ENCODE data around the gene HSD17B13.
"Not testable (repeated sequence)": the region's sequence is repeated elsewhere in the genome, so short reads cannot be mapped to it uniquely, and the experiment has no call there.

HSD17B13 gene, protein sequence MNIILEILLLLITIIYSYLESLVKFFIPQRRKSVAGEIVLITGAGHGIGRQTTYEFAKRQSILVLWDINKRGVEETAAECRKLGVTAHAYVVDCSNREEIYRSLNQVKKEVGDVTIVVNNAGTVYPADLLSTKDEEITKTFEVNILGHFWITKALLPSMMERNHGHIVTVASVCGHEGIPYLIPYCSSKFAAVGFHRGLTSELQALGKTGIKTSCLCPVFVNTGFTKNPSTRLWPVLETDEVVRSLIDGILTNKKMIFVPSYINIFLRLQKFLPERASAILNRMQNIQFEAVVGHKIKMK

DNA sequence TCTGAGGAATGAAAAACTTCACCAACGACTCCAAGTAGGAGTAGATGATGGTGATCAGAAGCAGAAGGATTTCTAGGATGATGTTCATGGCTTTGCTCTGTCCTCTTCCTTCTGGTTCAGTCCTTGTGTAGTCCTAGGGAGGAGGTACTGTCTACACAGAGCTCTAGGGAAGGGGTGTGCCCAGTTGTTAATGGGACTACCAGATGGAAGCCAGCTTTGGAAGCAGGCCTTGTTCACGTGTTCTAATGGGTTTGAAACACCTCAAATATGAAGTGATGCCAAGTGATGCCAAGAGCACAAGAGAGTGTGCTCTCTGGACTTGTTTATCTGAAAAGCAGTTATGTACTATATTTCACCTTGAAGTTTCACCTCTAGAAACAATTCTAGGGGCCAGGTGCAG lies at the start of gene HSD17B13:
Gene HSD17B13 (minus strand): TSS at position 129 of the 400 bp plus-strand sequence. CDS start 41 bp downstream, at position 88.
- no peak for DNase-seq

DNA sequence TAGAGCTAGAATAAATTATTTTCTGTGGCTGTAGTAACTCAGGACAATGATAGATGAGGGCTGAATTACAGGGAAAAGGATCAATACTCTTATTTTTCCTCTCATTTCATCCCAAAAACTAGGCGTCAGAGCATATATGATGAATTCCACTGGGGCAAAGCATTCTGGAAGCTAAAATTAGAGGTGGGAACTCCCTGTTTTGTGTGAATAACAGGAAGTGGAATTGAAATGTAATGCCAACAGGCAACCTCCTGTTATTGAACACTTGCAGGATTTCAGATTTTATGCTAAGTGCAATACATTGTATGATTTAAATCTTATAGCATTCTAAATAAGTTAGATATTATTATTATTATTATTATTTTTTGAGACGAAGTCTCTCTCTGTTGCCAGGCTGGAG lies 47.4 kb upstream of the HSD17B13 start:
- DNase-seq, result no peak

DNA sequence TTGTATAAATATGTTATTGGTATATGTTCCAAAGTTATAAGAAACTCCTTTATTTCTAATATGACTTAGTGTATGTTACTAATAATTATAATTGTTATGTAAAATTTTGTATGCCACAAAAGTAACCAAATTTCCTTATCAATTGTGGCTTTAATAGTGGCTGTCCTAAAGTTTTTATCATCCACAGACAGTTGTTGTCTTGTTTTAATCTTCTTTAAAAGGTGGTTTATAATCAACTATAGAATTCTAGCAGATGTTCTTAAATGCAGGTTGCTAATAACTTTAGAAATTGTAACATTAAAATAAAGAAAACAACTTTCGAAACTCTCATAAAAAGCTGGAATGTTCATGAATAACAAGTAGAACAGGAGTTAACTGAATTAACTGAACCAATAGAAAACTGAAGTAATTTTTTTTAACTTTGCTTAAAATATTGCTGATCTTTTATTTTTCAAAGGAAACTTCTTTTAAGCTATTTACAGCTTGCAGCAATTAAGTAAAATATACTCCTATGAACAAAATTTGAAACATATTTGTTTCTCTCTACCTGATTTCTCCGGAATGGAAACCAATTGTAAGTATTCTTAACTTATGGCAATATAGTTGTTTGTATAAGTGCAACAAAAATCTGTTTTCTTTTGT lies 44.0 kb upstream of the HSD17B13 start:
- DNase-seq, result no peak

DNA sequence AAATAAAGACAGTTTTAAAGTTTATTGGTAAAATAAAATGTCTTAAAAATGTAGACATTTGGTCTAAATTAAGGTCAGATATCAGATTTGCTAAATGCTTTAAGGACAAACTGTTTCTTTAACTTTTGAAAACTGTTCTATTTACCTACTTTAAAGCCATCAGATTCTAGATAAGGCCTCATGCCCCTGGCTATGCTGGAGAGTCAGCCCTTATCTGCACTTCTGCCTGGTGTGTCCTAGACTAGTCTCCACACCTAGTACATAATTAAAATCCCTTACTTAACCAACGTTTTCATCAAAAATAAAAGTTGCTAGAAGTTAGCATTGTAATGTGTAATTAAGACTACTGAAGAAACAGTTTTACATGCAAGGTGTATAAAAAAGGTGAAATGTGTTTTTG lies 42.7 kb upstream of the HSD17B13 start:
- DNase-seq, result no peak

DNA sequence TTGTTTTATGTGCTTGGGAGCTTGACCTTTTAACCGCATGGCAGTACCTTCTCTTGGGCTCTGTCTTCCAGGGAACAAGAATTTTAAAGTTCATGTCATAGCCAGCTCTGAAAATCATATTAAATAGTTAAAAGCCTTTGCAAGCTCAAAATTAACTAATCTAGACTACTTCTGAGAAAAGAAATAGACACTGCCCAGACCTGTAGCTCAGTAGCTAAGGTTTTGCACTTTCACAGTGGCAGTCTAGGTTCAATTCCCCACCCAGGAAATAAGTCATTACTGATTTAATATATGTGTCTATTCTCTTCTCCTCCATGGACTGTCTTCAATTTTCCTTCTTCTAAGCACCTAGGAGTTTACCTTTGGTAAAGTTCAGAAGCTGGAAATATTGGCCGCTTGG lies 40.9 kb upstream of the HSD17B13 start:
- DNase-seq, result no peak

DNA sequence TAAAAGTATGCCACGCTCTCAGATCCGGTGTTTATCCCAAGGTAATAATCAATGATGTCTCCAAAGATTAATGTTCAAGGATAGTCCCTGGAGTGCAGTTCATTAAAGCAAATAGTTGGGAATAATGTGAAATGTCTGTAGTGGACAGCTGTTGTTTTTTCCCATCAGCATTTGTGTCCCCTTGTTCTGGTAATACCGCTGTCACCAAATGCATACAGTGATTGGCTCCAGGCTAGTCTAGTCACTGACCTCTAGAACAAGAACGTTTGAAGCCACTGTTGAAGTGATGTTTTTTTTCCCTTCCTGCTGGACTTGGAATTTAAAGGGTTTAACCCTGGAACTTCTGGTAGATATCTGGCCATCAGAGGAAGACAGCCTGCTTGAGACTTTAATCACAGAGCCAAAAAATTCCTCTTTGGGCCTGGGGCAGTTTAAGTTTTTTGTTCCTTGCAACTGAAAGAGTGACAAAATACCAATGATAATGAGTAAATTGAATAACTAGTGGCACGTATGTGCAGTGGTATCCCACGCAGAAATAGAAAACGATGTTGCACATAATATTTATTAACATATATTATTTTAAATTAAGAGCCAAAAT lies 37.8 kb upstream of the HSD17B13 start:
- no peak for DNase-seq

DNA sequence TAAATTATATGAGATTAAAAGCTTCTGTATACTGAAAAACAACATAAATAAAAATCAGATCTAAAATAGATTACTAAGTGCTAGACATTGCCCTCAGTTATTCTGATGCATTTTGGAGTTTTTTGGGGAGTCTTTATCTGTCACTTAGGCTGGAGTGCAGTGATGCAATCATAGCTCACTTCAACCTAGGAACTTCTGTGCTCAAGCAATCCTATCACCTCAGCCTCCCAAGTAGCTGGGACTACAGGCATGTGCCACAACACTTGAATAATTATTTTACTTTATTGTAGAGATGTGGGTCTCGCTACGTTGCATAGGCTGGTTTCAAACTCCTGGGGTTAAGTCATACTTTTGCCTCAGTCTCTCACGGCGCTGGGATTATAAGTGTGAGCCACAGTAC lies 36.6 kb upstream of the HSD17B13 start:
- DNase-seq, result no peak

DNA sequence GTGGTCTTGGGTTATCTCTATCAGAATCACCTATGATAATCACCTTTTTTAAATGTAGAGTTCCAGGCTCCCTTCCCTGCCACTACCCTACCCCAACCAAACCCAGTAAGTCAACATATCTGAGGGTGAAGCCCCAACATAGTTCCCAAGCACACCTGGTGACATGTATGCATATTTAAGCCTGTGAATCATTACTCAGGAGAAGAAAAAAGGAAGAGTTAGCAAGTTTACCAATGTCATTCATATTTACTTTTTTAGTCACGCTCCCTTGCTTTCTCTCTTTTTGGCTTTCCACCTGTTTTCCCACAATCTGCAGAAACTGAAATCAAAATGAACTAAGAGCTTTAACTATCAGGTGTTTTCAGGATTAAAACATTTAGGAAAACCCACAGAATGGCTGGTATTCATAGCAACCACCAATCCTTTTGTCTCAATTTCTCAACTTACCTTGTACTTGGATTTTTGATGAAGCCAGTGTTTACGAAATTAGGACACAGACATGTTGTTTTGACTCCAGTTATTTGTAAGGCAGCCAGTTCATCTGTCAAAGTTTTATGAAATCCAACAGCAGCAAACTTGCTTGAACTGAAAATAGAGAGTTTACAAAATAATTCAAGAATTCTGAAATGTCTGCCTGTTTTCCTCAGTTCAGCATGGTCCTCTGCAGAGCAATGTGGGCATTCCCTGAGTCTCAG lies 34.3 kb upstream of the HSD17B13 start:
- no peak for DNase-seq

DNA sequence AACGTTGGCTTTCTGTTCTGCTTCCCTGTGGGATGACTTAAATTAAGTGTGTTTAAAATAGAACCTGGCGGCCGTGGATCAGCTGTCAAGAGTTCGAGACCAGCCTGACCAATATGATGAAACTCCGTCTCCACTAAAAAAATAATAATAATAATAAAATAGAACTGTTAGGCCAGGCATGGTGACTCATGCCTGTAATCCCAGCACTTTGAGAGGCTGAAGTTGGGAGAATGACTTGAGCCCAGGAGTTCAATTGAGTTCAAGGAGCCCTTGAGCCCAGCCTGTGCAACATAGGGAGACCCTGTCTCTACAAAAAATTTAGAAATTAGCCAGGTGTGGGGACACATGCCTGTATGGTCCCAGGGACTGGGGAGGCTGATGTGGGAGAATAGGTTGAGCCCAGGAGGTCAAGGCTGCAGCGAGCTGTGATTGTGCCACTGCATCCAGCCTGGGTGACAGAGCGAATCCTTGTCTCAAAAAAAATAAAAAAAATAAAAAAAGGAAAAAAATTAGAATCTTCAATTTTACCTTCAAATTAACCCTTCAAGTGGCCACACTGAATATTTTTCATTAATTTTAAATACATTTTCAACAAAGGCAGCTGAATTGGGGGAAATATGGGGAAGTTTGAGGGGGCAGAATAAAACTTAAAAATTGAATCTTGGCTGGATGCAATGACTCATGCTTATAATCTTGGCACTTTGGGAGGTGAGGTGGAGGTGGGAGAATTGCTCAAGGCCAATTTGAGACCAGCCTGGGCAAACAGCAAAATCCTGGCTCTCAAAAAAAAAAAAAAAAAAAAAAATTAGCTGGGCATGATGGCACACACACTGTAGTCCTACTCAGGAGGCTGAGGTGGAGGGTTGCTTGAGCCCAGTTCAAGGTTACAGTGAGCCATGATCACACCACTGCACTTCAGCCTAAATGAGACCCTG lies 31.8 kb upstream of the HSD17B13 start:
- DNase-seq, result no peak

DNA sequence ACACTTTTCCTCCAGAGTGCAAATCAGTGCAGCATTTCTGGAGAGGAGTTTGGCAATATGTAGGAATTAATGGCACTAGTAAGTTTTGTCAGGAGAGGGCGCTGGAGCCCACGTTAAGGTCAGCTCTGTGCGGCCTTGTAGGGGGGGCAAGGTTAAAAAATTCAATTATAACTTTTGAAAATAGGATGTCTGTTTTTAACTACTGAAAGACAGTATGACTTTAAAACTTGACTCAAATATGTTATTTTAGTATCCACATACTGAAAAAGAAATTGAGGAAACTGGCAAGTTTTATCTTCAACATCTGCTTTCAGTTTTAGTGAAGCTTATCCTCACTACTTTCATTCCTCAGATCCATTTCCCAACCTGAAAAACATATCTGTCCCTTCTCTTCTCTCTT lies 30.9 kb upstream of the HSD17B13 start:
- no peak for DNase-seq

DNA sequence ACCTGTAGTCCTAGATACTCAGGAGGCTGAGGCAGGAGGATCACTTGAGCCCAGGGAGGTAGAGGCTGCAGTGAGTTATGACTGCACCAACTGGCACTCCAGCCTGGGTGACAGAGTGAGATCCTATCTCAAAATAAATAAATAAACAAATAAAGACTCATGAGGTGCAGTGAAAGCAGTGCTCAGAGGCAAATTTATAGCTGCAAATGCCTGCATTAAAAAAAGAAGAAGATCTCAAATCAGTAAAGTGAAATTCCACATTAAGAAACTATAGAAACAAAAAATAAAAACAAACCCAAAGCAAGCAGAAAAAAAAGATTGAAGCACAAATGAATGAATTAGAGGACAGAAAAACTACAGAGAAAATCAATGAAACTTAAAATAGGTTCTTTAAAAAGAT lies 22.5 kb upstream of the HSD17B13 start:
- DNase-seq, result no peak

DNA sequence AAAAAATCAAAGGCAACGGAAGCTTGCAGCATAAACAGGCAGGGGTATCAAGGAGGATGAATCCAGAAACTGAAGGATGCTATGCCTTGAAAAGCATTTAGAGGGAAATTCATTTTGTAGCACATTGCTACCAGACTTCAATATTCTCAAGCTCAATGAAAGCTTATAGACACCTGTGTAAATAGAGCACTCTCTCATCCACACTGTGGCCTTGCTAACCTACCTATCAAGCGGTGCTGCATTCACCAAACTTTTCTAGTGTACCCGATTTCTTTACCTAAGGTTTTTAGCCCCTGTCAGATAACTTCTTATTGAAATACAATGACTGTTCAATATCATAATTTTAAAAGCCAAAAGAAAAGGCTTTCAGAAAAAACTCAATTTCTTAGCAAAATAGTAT lies 20.2 kb upstream of the HSD17B13 start:
- no peak for DNase-seq

DNA sequence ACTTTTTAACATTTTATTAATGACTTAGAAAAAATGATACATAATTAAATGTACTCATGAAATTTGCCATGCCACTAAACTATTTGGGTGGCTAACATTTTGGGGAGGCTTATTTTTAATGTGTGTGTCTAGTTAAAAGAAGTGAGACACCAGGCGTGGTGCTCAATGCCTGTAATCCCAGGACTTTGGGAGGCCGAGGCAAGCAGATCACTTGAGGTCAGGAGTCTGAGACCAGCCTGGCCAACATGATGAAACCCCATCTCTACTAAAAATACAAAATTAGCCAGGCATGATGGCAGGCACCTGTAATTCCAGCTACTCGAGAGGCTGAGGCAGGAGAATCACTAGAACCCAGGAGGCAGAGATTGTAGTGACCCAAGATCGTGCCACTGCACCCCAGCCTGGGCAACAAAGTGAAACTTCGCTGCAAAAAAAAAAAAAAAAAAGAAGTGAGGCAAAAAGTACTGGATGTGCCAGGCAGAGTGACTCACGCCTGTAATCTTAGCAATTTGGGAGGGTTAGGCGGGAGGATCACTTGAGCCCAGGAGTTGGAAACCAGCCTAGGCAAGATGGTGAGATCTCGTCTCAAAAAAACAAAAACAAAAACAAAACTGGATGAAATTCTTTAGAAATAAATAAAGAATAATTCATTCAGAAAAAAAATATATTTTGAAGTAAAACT lies 19.4 kb upstream of the HSD17B13 start:
- DNase-seq, result not testable (repeated sequence)

DNA sequence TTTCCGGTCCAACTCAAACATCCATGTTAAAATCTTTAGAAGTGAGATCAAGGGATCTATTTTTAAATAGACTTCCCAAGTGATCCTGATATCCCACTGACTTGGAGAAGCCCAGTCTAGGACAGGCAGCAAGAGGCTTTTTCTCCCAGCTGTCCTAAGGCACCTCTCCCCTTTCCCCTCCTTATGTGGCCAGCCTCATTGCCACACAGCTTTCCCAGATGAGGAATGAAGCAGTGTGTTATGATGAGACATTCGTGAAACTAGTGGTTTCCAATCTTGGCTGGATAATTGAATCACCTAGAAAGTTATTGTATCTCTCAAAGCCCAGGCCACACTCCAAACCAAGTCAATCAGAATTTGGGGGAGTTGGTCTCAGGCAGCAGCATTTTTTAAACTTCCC lies 16.8 kb upstream of the HSD17B13 start:
- DNase-seq, result no peak

DNA sequence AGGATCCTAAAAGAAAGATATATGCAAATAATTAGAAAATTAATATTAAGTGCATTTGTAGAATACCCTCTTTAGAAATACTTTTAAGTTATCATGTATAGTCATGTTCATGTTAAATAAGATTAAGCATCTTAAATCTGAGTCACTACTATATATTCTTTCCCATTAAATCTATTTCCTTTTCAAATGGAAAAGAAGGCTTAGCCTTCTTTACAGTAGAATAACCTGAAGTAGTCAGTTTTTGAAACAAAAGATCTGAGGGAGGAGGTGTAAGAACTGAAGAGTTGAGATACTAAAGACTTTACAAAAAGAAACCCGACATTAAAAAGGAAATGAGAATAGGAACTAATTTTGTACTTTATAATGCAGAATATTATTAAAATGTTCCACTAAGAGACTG lies 14.7 kb upstream of the HSD17B13 start:
- DNase-seq, result no peak

DNA sequence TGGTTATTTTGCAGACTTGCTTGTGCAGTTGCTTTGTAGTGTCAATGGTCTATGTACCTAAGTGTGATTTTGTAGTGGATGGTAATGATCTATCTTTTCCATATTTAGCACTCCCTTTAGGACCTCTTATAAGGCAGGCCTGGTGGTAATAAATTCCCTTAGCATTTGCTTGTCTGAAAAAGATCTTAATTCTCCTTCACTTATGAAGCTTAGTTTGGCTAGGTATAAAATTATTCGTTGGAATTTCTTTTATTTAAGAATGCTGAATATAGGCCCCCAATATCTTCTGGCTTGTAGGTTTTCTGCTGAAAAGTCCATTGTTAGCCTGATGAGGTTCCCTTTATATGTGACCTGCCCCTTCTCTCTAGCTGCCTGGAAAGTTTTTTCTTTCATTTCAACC lies 10.6 kb upstream of the HSD17B13 start:
- no peak for DNase-seq

DNA sequence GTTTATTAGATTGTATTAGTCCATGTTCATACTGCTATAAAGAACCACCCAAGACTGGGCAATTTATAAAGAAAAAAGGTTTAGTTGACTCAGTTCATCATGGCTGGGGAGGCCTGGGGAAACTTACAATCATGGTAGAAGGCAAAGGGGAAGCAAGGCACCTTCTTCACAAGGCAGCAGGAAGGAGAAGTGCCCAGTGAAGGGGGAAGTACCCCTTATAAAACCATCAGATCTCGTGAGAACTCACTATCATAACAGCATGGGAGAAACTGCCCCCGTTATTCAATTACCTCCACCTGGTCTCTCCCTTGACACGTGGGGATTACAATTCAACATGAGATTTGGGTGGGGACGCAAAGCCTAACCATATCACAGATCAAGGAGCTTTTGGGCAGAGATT lies 8.1 kb upstream of the HSD17B13 start:
- DNase-seq, result no peak

DNA sequence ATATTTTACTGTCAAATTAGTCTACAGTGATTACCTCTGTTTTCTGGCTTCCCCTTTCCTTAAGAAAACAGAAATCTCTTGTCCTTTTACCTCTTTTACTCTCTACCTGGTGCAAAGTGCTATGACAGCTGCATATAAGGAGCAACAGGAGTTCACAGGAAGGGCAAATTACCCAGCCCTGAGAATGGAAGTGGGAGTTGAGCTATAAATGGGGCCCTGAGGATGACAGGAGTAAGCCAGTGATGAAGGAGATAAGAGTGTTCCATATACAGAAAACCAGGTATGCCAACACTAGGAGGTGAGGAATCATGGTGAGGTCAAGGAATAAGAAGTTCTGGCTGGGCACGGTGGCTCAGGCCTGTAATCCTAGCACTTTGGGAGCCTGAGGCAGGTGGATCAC lies 4.5 kb upstream of the HSD17B13 start:
- no peak for DNase-seq

DNA sequence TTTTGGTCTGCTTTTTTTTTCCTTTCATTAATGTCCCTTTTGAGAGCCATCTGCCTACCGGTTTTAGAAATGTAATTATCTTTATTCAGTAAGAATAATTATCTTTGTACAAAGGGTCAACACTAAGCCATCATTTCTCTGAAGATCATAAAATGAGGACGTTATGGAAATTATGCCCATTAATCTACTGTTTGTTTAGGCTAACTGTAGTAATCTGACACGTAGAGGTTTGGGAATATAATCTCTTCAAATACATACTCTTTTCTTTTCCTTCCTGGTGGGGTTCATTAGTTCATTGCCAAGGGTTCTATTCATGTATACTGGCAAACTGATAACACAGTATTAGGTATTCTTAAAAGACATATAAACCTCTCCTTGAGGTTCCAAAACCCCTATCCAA lies 3.8 kb upstream of the HSD17B13 start:
- DNase-seq, result peak; percentile 72

DNA sequence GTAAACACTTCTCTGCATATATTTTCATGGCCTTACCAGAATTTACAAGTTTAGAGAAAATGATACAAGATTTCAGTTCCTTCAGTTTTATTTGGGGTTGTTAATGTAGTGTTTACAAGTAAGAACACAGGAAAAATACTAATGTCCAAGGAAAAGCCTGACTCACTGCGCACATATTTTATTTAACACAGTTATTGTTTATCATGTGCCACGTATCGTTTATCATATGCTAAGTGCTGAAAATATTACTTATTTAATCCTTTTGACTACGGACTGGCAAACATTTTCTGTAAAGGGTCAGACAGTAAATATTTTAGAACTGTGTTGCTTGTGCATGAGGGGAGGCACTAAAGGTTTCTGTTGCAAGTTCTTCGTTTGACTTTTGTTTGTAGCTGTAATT lies 794 bp downstream of the HSD17B13 start:
- no peak for DNase-seq

DNA sequence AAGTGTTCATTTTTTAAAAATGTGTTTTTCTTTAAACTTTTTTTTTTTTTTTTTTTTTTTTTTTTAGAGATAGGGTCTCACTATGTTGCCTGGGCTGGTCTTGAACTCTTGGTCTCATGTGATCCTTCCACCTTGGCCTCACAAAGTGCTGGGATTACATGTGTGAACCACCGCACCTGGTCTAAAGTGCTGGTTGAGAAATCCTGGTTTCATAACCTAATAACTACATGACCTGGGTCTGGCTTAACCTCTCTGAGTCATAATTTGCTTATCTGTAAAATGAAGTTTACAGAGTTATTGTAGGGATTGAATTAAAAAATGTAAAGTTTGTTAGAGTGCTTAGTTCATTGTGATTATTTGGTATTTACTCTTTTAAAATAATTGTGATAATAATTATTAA lies 5.2 kb downstream of the HSD17B13 start:
- DNase-seq, result no peak

DNA sequence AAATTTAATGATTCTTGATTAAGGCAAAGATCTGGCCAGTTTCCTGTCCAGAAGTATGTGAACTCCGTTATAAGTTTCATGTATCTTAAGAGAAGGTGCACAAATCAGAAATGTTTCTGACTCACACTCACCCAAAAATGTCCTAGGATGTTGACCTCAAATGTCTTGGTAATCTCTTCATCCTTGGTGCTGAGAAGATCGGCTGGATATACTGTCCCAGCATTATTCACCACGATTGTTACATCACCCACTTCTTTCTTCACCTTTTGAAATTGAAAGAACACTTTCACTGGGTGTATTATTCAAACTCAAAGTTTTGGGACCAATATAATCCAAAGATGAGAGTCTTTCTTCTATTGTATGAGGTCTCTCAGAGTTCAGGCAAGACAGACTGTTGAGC lies 5.7 kb downstream of the HSD17B13 start:
- no peak for DNase-seq

Data from NCI-H2081 treated with DMSO at 0.1 percent for 48 hours (cell line).